Coronary artery (tissue), 2 donors: ENCODE measurements around the gene NFIB.

Source experiments
- DNase-seq: peaks from one replicate; pipeline ENCODE4 v3.0.0-alpha.2; 2017; ENCODE audit warnings: low spot score
- H3K27ac ChIP-seq, 2 donors: fragments of 200-600 bp; sonication (generic); one replicate each; pipeline ENCODE4 v1.5.1; 2016 to 2019
- H3K4me3 ChIP-seq: fragments of 200-600 bp; sonication (generic); 2 replicates; pipeline ENCODE4 v1.5.1; 2016; ENCODE audit warnings: mild to moderate bottlenecking, moderate library complexity
- CTCF ChIP-seq: fragments of 200-600 bp; sonication (generic); IDR thresholded peaks from one replicate; pipeline ENCODE4 v1.5.1; 2019; ENCODE audit warnings: antibody characterized with exemption

Gene NFIB

GRCh38 chr9:14136646-14137370 is 177.1 kb downstream of the NFIB start:
- TF ChIP-seq CTCF: no peak
- Histone ChIP-seq H3K4me3 (no peak overlapping the region), H3K27ac (no peak overlapping the region)
- DNase-seq: no peak

GRCh38 chr9:14136047-14136635 is 177.8 kb downstream of the NFIB start:
- no peak overlapping the region for H3K27ac ChIP-seq
- no peak for DNase-seq
- H3K4me3 ChIP-seq: no peak overlapping the region
- no peak for TF ChIP-seq CTCF

- no peak for DNase-seq
- no peak for TF ChIP-seq CTCF
- Histone ChIP-seq H3K4me3 (no peak overlapping the region), H3K27ac (no peak overlapping the region)
Measured at GRCh38 chr9:14135421-14135820, 178.5 kb downstream of the NFIB start.

DNA sequence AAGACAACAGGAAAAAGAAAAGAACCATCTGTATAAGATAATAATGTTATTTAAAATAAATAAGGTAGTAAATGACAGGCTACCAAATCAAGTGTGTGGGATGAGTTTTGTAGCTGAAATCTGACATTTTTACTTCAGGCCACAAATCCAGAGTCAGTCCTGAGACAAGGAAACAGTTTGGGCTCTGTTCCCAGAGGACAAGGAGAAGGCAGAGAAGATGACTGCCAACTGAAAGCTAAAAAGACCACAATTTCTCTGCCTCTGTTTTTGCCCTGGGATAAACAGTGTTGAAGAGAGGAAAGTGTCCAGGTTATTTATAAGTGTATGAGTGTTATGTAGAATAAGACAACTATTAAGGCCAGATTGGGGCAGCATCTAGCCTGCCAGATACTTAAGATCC is 180.5 kb downstream of the NFIB start:
- no peak overlapping the region for H3K27ac ChIP-seq
- no peak for TF ChIP-seq CTCF

GRCh38 chr9:14132775-14133174 is 181.2 kb downstream of the NFIB start:
- H3K27ac ChIP-seq: no peak overlapping the region
- no peak for DNase-seq
- TF ChIP-seq CTCF: no peak
- H3K4me3 ChIP-seq: no peak overlapping the region

More for the DNA sequence above, 180.5 kb downstream of the NFIB start:
- no peak for DNase-seq
- H3K4me3 ChIP-seq: no peak overlapping the region

DNA sequence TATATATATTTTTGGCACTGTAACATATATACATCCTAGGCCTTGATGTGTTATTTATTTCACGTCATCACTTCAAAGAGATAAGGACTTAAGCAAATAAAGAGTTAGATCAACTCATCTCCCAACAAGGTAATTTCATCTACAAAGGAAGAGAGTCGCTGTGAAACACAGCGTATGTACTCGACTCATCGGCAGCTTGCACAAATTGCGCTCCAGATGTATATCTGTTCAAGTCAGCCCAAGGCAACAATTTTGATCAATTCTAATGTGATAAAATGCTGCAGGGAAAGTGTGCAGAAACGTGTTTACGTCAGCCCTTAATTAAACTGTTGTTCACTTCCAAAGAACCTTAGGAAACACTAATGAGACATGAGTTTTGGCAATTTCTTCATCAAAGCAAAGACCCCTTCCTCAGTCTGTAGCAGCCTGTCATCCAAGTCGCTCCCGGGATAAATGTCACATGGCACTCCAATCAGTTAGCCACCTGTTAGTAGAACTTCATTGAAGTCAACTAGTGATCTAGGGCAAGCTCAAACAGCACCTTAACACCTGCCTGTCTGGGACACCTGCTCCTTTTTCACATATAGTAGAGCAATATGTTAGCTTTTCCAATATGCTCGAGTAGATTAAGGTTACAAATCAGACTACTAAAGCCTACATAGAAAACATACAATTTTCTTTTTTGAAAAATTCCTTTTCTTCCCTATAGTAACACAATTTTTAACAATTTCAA is 182.4 kb downstream of the NFIB start:
- Histone ChIP-seq H3K27ac (no peak overlapping the region), H3K4me3 (no peak overlapping the region)
- DNase-seq: no peak
- no peak for TF ChIP-seq CTCF
